Mesothelial cell of epicardium (in vitro differentiated cells): ENCODE data around the gene CPA5. TPM values are rescaled to one million over a fixed set of nuclear protein-coding genes. Genes with fewer than 3 reads are reported as not detected.

Experiments
- DNase-seq, 2 experiments: peaks; one replicate each; pipeline ENCODE4 v3.0.0; 2021; ENCODE audit warnings: low spot score in 2 of 2; ENCODE audit not compliant: unreplicated experiment in 2 of 2
- H3K27ac Mint-ChIP-seq: 2 replicates; pipeline ENCODE4 v1.8.0; 2021; ENCODE audit warnings: mixed read lengths
- H3K27me3 Mint-ChIP-seq: 2 replicates; pipeline ENCODE4 v1.8.0; 2021; ENCODE audit warnings: low read depth, mixed read lengths
- H3K36me3 Mint-ChIP-seq: 2 replicates; pipeline ENCODE4 v1.8.0; 2021; ENCODE audit warnings: mixed read lengths
- H3K4me1 Mint-ChIP-seq: 2 replicates; pipeline ENCODE4 v1.8.0; 2021; ENCODE audit warnings: mixed read lengths
- H3K4me3 Mint-ChIP-seq: 2 replicates; pipeline ENCODE4 v1.8.0; 2021; ENCODE audit warnings: mild to moderate bottlenecking, moderate library complexity, mixed read lengths
- H3K9me3 Mint-ChIP-seq: 2 replicates; pipeline ENCODE4 v1.8.0; 2021; ENCODE audit warnings: mixed read lengths
- CTCF ChIP-seq: fragments of 200-600 bp; sonication (generic); IDR thresholded peaks from one replicate; pipeline ENCODE4 v1.5.0; 2021; ENCODE audit warnings: antibody characterized with exemption; ENCODE audit not compliant: unreplicated experiment
- total RNA-seq: library from RNA; stranded (reverse); gene quantifications from 3 replicates; pipeline ENCODE4 v1.2.1, GENCODE V29; 2021

The CPA5 gene
- total RNA-seq, 1 donor from 2014 or later = not detected

GRCh38 chr7:130334274-130334673 is 10.3 kb upstream of the CPA5 start:
- Mint-ChIP-seq H3K27me3 (no peaks in the 10 kb centered on the region), H3K27ac (no peak overlapping the region), H3K4me1 (peaks cover 46% of the 10 kb centered on the region), H3K4me3 (no peak overlapping the region), H3K36me3 (peaks cover 5% of the 10 kb centered on the region), H3K9me3 (no peaks in the 10 kb centered on the region)
- no peak for TF ChIP-seq CTCF
- no peak for DNase-seq

GRCh38 chr7:130337410-130337971 is 7.1 kb upstream of the CPA5 start:
- TF ChIP-seq CTCF = no peak
- Mint-ChIP-seq H3K36me3 (peaks cover 5% of the 10 kb centered on the region), H3K4me1 (peaks cover 18% of the 10 kb centered on the region), H3K9me3 (peaks cover 6% of the 10 kb centered on the region), H3K4me3 (no peak overlapping the region), H3K27me3 (no peaks in the 10 kb centered on the region), H3K27ac (no peak overlapping the region)
- DNase-seq = no peak

- Mint-ChIP-seq H3K9me3 (peaks cover 9% of the 10 kb centered on the region), H3K4me3 (no peak overlapping the region), H3K36me3 (peaks cover 7% of the 10 kb centered on the region), H3K27me3 (no peaks in the 10 kb centered on the region), H3K27ac (no peak overlapping the region), H3K4me1 (peaks cover 13% of the 10 kb centered on the region)
- no peak for TF ChIP-seq CTCF
- no peak for DNase-seq
These were observed 6.4 kb upstream of the CPA5 start for GRCh38 chr7:130338233-130338632.

- no peak for DNase-seq
- H3K27me3 Mint-ChIP-seq = no peaks in the 10 kb centered on the region
- H3K4me1 Mint-ChIP-seq = peaks cover 16% of the 10 kb centered on the region
- peaks cover 9% of the 10 kb centered on the region for H3K9me3 Mint-ChIP-seq
- peaks cover 3% of the 10 kb centered on the region for H3K36me3 Mint-ChIP-seq
- H3K4me3 Mint-ChIP-seq = no peak overlapping the region
- no peak overlapping the region for H3K27ac Mint-ChIP-seq
- TF ChIP-seq CTCF = no peak
These were observed 2.7 kb upstream of the CPA5 start for GRCh38 chr7:130341882-130342281.

- Mint-ChIP-seq H3K27me3 (no peaks in the 10 kb centered on the region), H3K27ac (no peak overlapping the region), H3K9me3 (peaks cover 9% of the 10 kb centered on the region), H3K4me1 (peaks cover 15% of the 10 kb centered on the region), H3K4me3 (no peak overlapping the region), H3K36me3 (peaks cover 3% of the 10 kb centered on the region)
- no peak for TF ChIP-seq CTCF
- no peak for DNase-seq
These were observed 1.8 kb upstream of the CPA5 start for GRCh38 chr7:130342701-130343380.
